NCI-H128 (cell line): Measurements from ENCODE around the gene ZBTB16.
"Not testable (repeated sequence)": the region's sequence is repeated elsewhere in the genome, so short reads cannot be mapped to it uniquely, and the experiment has no call there.

Experiments used
- DNase-seq: peaks from one replicate; lab custom pipeline; 2025; ENCODE audit not compliant: unreplicated experiment; lab: John Stamatoyannopoulos, UW

Gene ZBTB16

GRCh38 chr11:114040706-114041211, 18.8 kb upstream of the ZBTB16 start:
- no peak for DNase-seq

DNA sequence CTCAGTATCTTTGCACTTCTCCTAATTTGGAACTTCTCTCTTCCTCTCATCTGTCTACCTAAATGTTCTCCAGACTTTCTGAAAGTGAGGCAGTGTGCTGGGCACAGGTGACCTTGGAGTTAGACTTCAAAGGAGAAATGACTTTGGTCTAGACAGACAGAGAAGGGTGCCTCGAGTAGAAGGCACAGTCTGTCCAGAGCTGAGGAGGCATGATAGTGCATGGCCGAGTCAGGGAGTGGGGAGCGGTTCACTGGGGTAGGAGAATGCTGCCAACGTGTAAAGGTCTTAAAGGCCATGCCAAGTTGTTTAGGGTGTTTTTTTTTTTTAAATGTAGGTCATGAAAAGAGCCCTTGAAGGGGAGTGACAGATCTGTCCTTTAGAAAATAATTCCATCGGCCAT, 17.3 kb upstream of the ZBTB16 start:
- DNase-seq = no peak

DNA sequence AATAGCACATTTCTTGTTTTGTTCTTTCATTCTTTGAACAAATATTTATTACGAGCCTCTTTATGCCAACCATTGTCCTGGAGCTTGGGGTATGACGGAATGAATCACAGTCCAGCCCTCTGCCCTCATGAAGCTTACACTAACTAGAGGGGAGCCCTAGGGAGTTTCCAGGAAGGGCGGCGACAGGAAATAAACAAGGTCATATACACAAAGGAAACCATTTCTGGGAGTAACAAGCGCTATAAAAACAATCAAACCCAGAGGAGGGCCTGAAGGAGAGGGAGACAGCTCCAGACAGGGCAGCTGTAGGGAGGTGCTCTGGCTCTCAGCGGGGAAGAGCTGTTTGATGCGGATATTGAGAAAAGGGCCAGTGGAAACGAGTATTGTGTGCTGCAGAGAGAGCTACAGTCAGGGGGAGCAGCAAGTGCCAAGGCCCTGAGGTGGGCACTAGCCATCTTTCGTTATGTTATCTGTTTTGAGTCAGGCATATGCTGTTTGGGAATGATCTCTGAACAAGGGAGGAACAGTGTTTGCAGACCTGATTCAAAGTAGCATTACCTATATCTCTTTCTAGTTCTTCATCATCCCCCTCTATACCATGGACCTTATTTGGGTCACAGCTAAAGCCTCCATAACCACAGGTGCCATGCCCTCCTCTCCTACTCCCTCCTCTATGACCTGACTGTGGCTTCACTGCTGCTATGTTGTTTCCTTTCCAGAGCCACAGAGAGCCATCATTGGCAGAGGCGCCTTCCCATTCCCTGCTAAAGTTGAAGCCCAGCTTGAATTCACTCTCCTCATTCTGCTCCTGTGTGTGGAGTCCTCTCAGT, 15.3 kb upstream of the ZBTB16 start:
- no peak for DNase-seq

GRCh38 chr11:114047327-114047726, 12.2 kb upstream of the ZBTB16 start:
- no peak for DNase-seq

- no peak for DNase-seq
These were observed 10.5 kb upstream of the ZBTB16 start for GRCh38 chr11:114049050-114049449.

GRCh38 chr11:114049766-114050165, 9.7 kb upstream of the ZBTB16 start:
- DNase-seq = not testable (repeated sequence)

DNA sequence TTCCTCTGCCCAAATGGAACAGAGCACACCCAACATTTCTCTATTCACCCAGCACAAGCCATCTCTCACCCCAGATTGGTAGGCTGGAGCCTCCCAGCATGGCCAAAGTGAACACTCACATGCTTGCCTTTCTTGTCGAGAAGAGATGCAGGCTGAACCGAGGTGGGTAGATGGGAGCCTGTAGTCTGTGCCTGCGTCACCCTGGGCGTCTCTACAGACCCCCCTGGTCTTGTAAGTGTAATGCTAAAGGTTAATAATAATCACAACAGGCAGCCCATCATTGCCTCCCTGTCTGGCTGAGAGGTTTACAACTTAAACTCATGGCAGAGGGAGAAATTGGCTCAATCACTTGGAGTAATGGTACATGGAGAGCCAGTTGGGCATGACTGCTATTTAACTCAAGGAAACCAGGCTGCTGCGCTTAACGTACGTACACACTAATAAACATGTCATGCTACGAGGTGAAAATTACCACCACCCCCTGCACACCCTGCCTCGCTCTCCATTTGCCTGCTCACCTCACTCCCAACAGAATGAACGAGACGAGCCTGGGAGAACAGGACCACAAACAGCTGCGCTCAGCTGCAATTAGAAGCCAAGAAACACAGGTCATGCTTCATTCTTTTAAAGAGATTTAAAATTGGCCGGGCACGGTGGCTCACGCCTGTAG, 9.1 kb upstream of the ZBTB16 start:
- DNase-seq = no peak

- no peak for DNase-seq
These were observed 8.0 kb upstream of the ZBTB16 start for GRCh38 chr11:114051558-114051957.

DNA sequence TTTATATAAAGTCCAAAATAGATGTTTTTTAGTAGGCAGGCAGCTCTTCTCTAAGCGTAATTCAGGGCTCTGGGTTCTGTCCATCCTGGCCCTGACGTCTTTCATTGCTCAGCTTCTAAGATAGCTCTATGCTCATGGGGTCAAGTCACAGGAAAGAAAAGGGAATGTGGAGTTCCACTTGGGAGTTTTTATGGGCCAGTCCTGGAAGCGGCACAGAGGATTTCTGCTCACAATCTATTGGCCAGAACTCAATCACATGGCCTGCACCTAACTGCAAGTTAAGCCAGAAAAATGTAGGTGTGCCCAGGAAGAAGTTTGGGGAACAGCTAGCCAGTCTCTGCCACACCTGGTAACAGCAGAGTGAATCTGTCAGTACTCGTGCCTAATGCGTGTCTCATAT, 7.4 kb upstream of the ZBTB16 start:
- DNase-seq = no peak

DNA sequence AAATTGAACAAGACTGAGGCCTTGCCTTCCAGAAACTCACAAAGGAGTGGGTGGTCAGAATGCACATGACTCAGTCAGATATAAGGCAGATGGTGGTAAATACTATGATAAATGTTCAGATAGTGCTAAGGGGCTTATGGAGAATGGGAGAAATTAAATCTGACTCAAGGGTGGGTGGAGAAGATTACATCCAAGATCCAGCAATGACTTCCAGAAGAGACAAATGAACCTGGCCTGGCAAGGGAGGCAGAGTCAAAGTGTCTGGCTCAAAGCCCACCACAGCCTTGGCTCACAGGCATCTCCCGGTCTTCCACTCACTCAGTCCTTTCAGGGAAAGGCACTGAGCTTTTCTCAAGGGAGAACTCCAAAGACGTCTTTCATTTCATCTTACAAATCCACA, 6.1 kb upstream of the ZBTB16 start:
- no peak for DNase-seq

DNA sequence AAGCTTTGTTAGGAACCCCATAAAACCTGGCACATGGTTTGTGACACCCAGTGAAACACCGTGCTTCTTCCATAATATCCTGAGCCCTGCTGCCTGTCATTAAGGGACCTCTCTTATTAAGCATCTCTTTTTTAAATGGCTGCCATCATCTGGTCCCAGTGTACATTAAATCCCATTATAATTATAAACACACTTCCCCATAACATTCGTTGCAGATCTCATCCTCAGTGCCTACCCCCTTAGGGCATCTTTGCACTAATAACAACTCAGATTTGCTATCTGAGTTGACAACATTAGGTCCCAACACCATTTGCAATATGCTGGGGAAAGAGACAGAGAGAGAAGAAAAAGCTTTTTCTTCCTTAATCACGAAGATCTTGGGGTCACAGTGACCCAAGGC, 4.7 kb upstream of the ZBTB16 start:
- DNase-seq = no peak

GRCh38 chr11:114056409-114056808, 3.1 kb upstream of the ZBTB16 start:
- no peak for DNase-seq

GRCh38 chr11:114057147-114057546, 2.4 kb upstream of the ZBTB16 start:
- no peak for DNase-seq

- DNase-seq = no peak
These were observed 1.9 kb upstream of the ZBTB16 start for GRCh38 chr11:114057605-114058004.

- DNase-seq = no peak
These were observed 1.3 kb upstream of the ZBTB16 start for GRCh38 chr11:114058026-114058706.

DNA sequence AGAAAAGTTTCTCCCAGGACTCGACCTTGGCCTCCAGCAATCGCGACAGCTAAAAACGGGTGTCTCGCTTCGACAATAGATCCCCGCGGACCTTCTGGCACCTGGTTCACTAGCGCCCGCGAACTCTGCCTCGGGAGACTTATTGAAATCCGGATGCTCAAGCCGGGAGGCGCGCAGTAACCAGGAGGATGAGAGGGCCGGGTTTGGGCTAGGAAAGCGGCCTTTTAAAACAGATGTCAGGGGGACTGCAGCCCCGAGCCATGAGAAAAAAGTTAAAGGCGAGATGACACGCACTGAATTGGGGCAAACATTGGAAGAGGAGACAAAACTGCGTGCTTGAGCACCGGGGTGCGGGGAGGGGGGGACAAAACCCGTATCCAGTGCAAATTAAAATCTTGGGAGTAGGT, 637 bp upstream of the ZBTB16 start:
- DNase-seq = no peak

DNA sequence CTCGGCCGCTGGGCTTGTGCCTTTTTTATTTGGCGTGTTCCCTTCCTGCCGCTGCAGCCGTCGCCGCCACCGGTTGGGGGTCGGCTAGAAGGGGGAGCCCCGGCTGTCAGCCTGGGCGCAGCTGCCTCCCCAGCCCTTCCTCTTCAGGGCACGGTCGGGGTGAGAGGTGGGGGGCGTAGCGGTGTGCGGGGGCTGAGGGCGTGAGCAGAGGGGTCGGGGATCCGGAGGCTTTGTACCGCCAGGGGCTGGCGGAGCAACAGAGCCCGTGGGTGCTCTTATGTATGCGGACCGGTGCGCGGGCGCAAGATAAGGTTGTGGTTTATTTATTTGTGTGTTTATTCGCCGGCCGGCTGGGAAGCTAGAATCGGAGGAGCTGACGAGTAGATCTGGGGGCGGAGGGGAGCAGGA, 477 bp downstream of the ZBTB16 start:
- no peak for DNase-seq

DNA sequence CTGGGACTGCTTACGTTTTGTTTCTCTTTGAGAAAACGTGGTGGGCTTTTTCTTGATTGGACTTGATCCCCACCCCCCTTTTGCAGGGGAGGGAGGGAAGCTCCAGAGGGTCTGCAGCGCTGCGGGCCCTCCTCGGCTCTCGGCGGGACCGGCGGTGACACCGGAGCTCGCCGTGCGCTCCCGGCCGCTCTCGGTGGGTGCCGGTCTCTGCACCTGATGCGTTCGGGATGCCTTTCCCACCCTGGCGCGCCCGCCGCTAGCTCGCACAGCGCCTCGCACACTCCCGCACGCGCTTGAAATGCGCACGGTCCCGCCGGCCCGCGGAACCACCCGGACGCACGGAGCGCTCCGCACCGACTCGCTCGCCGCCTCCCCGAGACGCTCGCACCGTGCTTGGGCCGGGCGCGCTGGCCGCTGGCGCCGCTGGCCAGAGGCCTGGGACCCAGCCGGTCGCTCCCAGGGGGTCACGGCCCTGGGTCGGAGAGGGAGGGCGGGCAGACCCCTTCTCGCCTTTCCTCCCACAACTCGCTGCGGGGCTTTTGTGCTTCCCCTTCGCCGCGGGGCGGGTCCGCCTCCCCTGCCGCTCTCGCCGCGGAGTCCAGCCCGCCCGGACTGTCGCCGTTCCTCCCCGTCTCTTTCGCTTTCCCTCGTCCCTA, 1.0 kb downstream of the ZBTB16 start:
- DNase-seq = no peak

DNA sequence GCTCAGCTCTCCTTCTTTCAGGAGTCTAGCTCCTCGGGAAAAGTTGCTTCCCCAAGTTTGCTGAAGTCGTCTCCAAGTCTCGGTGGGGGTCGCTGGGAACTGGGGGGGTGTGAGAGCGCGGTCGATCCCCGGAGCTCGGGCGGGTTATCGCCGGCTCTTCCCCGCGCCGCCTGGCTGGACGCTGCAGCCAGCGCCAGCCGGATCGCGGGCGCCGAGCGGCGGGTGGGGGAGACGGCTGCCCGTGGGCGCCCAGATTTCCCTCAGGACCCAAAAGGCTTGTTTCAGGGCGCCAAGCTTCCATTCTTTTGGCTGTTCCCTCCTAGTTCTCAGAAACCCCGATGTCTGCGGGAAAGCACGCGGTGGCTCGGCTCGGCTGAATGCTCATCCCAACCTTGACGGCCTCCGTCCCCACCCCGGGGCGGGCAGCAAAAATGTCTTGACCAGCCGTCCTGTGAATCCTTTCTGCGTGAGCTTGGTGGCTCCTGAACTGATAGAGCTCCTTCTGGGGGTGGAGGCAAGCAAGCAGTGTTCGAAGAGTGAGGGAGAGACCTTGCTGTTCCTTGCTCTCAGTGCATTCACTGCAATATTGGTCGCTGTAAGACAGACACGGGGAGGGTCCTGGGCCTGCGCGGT, 1.7 kb downstream of the ZBTB16 start:
- no peak for DNase-seq

DNA sequence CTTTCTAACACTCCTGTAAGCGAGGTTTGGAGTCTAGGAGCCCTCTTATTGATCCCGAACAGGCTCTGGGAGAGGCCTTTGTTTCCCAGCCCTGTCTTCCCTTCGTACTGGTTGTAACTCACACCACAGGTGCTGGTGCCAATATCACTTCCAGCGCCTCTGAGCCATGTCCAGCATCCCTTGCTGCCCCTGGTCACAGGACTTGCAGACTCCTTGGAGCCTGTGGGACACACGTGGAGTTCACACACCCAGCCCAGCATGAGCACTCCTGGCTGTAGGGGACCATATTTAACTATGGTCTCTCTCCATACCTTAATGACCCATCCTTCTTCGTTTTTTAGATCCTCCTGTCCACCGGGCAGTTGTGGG, 2.2 kb downstream of the ZBTB16 start:
- DNase-seq = no peak

GRCh38 chr11:114062272-114062671, 2.8 kb downstream of the ZBTB16 start:
- no peak for DNase-seq
